NCI-H2081 (cell line): ENCODE measurements around the gene TTC39B.
A peak's percentile ranks its signal among the peaks of the same experiment; 100 is the strongest.

Experiments
- DNase-seq, 2 experiments: peaks; one replicate each; lab custom pipeline; 2025; lab: John Stamatoyannopoulos, UW

Gene TTC39B

GRCh38 chr9:15304632-15305031, 2.4 kb downstream of the TTC39B start:
- DNase-seq = no peak

- no peak for DNase-seq
Observed at GRCh38 chr9:15300218-15300617, 6.8 kb downstream of the TTC39B start.

- DNase-seq = no peak
Observed at GRCh38 chr9:15299374-15299939, 7.6 kb downstream of the TTC39B start.

GRCh38 chr9:15298362-15298761, 8.7 kb downstream of the TTC39B start:
- DNase-seq = no peak

GRCh38 chr9:15295761-15296405, 11.1 kb downstream of the TTC39B start:
- DNase-seq = no peak

- no peak for DNase-seq
Observed at GRCh38 chr9:15294604-15295003, 12.4 kb downstream of the TTC39B start.

GRCh38 chr9:15293804-15294316, 13.2 kb downstream of the TTC39B start:
- no peak for DNase-seq

GRCh38 chr9:15293084-15293483, 13.9 kb downstream of the TTC39B start:
- DNase-seq = no peak

GRCh38 chr9:15289603-15290002, 17.4 kb downstream of the TTC39B start:
- no peak for DNase-seq

- DNase-seq = no peak
Observed at GRCh38 chr9:15287309-15287708, 19.7 kb downstream of the TTC39B start.

GRCh38 chr9:15286161-15286821, 20.7 kb downstream of the TTC39B start:
- no peak for DNase-seq

- no peak for DNase-seq
Observed at GRCh38 chr9:15282567-15283285, 24.3 kb downstream of the TTC39B start.

GRCh38 chr9:15280647-15281046, 26.4 kb downstream of the TTC39B start:
- no peak for DNase-seq

- DNase-seq = no peak
Observed at GRCh38 chr9:15278839-15279238, 28.2 kb downstream of the TTC39B start.

GRCh38 chr9:15278091-15278687, 28.8 kb downstream of the TTC39B start:
- DNase-seq = no peak

- peak in 1 of 2 experiments; percentile 53 for DNase-seq
Observed at GRCh38 chr9:15277400-15278090, 29.5 kb downstream of the TTC39B start.

- DNase-seq = no peak
Observed at GRCh38 chr9:15276328-15276938, 30.6 kb downstream of the TTC39B start.

GRCh38 chr9:15274425-15274824, 32.6 kb downstream of the TTC39B start:
- DNase-seq = no peak

GRCh38 chr9:15272377-15272928, 34.6 kb downstream of the TTC39B start:
- DNase-seq = no peak

GRCh38 chr9:15271403-15271802, 35.6 kb downstream of the TTC39B start:
- DNase-seq = no peak

- no peak for DNase-seq
Observed at GRCh38 chr9:15268782-15269181, 38.2 kb downstream of the TTC39B start.
